ENCODE measurements around the gene TPRX1. TPM values are rescaled to one million over a fixed set of nuclear protein-coding genes. Genes with fewer than 3 reads are reported as not detected.
A peak's percentile ranks its signal among the peaks of the same experiment; 100 is the strongest.
"Not testable (repeated sequence)": the region's sequence is repeated elsewhere in the genome, so short reads cannot be mapped to it uniquely, and the experiment has no call there.

The TPRX1 gene, protein sequence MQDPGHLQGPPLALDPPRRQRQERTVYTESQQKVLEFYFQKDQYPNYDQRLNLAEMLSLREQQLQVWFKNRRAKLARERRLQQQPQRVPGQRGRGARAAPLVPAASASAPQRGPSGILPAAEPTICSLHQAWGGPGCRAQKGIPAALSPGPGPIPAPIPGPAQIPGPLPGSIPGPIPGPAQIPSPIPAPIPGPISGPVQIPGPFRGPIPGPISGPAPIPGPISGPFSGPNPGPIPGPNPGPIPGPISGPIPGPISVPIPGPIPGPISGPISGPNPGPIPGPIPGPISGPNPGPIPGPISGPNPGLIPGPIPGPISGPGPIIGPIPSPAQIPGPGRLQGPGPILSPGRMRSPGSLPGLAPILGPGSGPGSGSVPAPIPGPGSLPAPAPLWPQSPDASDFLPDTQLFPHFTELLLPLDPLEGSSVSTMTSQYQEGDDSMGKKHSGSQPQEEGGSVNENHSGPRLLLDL
- not detected in 2 replicates for total RNA-seq (2014; rRNA removed; shearing (Covaris generic))

DNA sequence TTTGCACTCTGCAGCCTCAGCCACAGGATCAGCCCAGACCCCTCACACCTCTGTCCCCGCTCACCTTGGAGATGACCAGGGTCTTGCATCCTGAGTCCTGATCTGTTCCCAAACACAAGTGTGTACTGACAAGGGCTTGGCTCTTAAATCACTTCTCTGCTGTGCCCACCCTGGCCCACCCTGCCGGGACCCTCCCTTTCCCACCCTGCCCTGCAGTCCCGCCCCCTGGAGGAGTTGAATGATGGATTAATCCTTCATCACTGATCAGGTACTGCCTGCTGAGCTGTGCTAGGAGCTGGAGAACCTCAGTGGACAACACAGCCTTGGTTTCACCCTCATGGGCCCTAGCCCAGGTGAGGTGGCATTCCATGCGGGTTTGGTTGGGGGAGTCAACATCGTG lies at the start of gene TPRX1:
TPRX1 (minus strand) TSS at position 101 of the 400 bp plus-strand sequence; CDS start at position 89, 12 bp downstream.
- DNase-seq (ENCODE audit: low read depth) = not testable (repeated sequence)

DNA sequence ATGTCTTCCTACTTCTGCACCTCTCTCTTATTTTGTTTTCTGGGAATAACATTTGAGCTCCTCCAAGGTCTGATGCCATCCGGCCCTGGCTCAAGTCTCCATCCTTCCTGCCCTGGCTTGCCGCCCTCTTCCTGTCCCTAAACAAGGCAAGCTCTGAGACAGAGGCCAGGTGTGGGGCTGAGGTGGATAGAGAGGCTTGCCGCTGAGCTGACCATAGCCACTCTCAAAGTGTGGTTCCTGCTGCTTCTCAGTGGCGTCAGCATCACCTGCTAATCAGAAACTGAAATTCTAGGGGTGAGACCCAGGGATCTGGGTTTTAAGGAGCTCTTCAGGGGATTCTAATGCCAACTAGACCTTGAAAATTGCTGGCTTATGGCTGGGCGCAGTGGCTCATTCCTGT lies 48.7 kb upstream of the TPRX1 start:
- DNase-seq (ENCODE audit: low read depth) = no peak

DNA sequence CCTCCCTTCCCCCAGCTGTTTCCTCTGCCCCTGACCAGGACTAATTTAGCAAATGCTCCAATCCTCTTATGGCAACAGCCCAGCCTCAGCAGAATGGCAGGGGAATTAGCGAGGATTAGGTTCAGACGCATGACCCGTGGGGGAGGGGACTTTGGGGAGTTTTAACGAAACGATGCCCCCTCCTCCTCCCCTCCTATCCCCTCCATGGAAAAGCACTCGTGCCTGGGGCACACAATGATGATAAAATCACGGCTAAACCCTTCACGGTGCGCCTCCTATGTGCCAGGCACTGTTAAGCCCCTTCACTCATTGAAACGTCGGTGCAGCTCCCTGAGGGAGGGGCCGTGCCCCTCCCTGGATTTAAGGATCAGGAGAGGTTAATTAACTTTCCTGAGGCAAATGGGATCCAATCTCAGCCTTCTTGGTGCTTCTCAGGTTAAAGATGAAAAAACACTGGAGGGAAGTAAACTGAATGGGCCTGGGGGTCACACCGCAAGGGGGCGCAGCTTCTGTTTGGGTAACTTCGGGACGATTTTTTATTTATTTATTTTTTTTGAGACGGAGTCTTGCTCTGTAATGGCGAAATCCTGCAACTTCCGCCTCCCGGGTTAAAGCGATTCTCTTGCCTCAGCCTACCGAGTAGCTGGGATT lies 44.6 kb upstream of the TPRX1 start:
- peak; percentile 25 for DNase-seq (ENCODE audit: low read depth)

DNA sequence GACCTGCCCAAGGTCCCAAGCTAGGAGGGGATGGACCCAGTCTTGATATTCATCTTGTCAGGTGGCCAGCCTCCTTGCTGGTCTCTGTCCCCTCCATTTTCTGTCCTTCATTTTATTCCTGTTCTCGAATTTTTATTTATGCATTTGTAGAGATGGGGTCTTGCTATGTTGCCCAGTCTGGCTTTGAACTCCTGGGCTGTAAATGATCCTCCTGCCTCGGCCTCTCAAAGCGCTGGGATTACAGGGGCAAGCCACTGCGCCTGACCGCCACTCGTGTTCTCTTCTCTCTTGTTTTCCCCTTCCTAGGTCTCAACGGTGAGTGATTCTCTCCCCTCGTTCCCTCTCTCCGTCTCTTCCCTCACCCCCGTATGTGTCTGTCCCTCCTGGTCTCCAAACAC lies 44.1 kb upstream of the TPRX1 start:
- no peak for DNase-seq (ENCODE audit: low read depth)

DNA sequence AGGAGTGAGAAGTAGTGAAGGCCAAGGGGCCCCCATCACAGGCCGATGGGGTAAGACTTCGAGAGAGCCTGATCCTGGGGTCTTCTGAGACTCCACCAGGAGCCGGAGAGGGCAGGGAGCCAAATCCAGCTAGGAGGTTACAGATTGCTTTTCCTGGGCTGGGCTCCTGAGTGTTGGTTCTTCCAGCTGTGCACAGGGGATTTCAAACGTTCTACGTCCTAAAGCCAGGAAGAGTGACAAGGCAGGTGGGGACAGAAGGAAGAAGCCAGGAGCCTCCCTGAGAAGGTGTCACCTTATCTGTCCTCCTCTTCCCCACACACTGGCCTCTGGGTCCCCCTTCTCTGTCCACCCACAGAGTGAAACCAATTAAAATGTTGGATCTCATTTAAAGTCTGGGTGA lies 38.6 kb upstream of the TPRX1 start:
- no peak for DNase-seq (ENCODE audit: low read depth)

DNA sequence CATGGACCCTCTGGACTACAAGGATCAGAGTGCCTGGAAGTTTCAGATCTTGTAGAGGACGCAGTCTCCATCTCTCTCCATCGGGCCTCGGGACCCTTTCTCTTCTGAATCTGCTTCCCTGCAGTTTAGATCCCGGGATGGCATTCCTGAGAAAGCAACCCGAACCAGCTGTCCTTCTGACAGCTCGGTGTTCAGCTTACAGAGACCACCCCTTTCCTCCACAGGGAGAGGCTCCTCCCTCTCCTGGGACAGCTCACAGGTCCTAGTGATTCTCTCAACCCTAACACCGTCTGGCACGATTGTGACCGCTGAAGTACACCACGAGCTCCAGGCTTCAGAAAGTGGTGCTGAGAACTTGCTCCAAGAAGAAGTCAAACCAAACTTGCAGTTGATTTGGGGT lies 35.6 kb upstream of the TPRX1 start:
- no peak for DNase-seq (ENCODE audit: low read depth)

DNA sequence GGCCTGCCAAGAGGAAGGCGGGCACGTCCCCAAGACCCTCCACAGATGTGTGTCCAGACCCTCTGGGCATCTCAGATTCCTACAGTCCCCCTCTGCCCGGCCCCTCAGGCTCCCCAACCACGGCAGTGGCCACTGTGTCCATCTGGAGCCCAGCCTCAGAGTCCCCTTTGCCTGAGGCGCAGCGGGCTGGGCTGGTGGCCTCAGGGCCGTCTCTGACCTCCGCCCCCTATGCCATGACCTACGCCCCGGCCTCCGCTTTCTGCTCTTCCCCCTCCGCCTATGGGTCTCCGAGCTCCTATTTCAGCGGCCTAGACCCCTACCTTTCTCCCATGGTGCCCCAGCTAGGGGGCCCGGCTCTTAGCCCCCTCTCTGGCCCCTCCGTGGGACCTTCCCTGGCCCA lies 35.1 kb upstream of the TPRX1 start:
- DNase-seq (ENCODE audit: low read depth) = no peak

DNA sequence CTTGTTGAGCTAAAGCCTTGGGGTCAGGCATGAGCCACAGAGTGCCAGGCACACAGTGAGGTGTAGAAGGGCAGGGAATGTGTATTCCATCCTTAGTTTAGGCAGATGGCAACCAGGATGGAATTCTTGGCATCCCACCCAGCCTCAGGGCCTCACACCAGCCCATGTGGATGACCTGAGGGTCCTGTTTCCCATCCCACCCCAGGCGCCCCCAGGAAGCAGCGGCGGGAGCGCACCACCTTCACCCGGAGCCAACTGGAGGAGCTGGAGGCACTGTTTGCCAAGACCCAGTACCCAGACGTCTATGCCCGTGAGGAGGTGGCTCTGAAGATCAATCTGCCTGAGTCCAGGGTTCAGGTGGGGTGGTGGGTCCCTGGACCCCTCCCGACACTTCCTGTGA lies 31.7 kb upstream of the TPRX1 start:
- no peak for DNase-seq (ENCODE audit: low read depth)

DNA sequence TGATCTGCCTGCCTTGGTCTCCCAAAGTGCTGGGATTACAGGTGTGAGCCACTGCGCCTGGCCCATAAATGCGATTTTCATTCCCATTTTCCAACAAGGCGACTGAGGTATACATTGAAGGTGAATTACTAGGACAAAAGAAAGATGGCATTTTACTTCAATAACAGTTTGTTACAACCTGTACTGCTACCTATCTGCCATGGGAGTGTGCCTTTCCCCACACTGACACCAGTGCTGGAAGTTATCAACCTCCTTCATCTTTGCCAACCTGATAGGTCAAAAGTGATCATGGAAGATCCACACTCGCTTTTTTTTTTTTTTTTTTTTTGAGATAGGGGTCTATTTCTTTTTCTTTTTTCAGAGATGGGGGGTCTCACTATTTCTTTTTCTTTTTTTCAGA lies 28.4 kb upstream of the TPRX1 start:
- DNase-seq (ENCODE audit: low read depth) = no peak

DNA sequence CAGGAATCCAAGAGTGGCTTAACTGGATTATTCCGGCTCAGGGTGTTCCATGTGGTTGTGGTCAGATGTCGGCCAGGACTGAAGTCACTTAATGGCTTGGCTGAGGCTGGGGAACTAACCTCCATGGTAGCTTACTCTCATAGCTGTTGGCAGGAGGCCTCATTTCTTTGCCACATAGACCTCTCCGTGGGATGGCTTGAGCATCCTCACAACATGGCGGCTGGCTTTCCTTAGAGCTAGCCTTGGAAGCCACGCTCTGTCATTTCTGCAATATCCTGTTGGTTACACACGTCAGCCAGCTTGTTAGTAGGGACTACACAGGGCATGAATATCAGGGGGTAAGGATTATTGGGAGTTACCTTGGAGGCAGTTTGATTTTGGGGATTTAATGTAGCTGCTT lies 22.4 kb upstream of the TPRX1 start:
- DNase-seq (ENCODE audit: low read depth) = peak; percentile 9

DNA sequence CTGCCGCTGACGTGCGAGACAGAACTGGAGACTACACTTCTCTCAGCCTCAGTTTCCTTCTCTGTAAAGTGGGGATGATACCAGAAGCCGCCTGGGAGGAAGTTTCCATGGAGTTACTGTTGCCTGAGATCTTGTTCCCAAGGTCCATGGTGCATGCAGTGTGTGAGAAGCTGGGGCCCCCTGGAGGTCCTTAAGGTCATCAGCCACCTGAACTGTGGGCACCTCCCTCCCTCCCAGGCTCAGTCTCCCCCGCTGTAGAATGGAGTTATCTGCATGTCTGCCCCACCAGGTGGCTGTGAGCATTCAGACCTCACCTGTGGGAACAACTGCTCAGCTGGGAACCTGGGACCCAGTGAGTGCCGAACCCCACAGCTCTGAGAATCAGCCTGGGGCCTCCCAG lies 20.0 kb upstream of the TPRX1 start:
- no peak for DNase-seq (ENCODE audit: low read depth)

DNA sequence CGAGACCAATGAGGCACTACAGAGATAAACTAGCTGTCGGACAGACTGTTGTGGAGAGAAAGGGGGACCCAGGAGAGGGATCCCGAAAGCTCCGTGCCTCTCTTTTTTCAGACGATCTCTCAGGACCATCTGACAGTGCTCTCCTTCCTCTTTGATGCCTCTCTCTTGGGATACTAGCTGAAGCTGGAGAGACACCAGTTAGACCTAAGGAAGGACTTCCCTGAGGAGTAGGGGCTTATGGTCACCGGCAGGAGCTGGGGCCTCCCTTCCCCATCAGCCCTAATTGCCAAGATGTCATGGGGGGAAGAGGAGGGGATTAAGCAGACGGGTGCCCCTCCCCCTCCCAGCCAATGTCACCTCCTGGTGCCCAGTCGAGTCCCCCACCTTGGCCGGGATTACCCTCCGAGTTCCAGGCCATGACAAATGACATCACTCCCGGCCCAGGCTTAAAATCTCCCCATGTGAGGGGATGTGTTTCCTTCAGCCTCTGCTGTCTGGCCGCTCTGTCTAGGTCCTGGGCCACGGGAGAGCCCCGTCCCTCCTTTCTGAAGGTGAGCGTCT lies 17.2 kb upstream of the TPRX1 start, which contains the start of gene CRX:
CRX (plus strand) TSS at position 478 of the 561 bp plus-strand sequence. CDS start 12,507 bp downstream, outside the sequence.
- no peak for DNase-seq (ENCODE audit: low read depth)

DNA sequence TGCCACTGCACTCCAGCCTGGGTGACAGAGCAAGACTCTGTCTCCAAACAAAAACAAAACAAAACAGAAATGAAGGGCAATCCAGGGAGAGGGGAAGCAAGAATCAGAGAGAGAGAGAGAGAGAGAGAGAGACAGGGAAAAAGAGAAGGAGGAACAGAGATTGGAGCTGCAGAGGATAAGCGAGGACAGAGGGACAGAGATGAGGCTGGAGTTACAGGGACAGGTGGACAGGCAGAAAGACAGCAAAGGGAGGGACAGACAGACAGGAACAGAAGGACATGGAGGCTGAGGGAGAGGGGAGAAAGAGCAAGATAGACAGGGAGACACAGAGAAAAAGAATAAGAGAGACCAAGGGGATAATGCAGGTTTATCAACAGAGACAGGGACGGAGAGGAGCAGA lies 16.1 kb upstream of the TPRX1 start:
- DNase-seq (ENCODE audit: low read depth) = no peak

DNA sequence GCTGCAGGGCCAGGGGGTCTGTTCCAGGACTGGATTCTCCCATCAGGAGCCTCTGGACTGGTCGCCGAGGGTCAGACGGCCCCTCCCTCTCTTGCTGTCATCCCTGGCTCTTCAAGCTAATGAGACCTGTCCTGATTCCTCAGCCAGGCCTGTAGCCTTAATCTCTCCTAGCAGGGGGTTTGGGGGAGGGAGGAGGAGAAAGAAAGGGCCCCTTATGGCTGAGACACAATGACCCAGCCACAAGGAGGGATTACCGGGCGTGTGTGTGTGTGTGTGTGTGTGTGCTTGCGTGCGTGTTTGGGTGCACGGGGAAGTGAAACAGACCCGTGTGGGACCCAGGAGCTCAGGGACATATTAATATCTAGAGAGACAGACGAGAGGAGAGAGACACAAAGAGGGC lies 15.5 kb upstream of the TPRX1 start:
- DNase-seq (ENCODE audit: low read depth) = no peak

DNA sequence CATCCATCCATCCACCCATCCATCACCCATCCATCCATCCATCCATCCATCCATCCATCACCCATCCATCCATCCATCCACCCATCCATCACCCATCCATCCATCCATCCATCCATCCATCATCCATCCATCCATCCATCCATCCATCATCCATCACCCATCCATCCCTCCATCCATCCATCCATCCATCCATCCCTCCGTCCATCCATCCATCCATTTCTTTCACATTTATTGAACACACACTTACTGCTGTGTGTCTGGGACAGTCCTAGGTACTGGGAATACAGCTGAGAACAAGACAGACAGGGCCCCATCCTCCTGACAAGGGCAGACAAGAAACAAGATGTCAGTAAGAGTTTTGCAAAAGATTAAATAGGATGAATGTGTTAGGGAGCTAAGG lies 13.9 kb upstream of the TPRX1 start:
- DNase-seq (ENCODE audit: low read depth) = not testable (repeated sequence)

DNA sequence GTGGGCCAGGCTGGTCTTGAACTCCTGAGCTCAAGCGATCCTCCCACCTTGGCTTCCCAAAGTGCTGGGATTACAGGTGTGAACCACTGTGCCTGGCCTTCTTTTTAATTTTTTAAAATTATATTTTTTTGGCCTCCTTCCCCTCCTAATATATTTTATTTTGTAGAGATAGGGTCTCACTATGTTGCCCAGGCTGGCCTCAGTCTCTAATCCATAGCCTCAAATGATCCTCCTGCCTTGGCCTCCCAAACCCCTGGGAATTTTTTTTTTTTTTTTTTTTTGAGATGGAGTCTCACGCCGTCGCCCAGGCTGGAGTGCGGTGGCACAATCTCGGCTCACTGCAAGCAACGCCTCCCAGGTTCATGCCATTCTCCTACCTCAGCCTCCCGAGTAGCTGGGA lies 11.9 kb upstream of the TPRX1 start:
- not testable (repeated sequence) for DNase-seq (ENCODE audit: low read depth)

DNA sequence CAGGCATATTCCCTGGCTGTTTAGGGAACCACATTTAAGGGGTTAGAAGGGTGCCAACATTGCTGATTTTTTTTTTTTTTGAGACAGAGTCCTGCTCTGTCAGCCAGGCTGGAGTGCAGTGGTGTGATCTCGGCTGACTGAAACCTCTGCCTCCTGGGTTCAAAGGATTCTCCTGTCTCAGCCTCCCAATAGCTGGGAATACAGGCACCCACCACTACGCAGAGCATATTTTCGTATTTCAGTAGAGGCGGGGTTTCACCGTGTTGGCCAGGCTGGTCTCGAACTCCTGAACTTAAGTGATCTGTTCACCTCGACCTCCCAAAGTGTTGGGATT lies 9.6 kb upstream of the TPRX1 start:
- no peak for DNase-seq (ENCODE audit: low read depth)

DNA sequence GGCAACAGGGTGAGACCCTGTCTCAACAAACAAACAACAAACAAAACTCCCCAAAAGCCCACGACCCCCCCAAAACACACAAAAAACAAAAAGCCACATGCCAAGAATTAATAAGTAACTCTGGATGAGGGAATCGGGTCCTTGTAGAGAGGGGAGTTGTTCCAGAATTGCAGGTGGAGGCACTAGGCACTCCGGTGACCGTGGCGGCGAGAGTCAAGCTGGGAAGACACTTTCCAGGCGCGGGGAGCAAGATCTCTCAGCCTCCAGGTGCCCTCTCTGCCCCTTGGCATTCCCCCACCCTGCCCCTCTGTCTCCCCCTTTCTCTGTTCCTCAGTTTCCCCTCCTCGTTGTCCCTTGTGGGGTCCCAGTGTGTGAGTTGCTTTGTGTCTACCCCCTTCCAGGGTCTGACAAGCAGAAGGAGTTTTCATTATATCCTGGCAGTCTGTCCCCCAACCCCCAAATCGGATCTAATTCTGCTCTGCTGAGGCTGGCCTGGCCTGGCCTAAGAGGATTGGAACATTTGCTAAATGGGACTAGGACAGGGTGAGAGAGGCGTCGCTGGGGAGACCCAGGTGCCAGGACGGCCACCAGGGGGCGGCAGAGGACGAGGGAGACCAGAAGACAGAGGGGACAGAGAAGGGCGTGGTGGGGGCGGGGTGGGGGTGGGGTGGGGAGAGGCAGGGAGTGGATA lies 9.1 kb upstream of the TPRX1 start:
- peak; percentile 65 for DNase-seq (ENCODE audit: low read depth)

DNA sequence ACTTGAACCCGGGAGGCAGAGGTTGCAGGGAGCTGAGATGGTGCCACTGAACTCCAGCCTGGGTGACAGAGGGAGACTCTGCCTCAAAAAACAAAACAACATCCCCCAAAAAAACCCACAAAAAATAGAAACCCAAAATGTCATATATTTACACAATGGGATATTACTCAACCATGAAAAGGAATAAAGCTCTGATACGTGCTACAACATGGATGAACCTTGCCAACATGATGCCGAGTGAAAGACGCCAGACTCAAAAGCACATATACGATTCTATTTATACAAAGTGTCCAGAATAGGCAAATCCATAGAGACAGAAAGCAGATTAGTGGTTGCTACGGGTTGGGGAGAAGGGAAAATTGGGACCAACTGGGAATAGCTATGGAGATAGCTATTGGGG lies 2.1 kb upstream of the TPRX1 start:
- DNase-seq (ENCODE audit: low read depth) = no peak

DNA sequence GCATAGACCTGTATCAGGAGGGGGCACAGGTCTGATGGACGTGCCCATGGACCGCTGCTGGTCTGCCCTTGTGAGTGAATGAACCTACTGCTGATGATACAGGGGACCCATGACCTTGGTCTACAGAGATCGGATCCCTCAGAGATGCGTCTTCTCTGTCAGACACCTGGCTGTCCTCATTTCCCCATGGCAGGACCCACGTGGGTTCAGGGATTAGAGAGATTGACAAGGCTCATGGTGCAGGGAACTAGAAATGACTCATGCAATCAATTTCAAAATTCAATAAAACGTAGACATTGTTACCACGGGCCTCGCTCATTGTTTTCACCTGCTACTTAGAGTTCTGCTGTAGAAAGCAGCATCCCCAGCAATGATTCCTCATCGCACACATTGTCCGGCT lies 962 bp upstream of the TPRX1 start:
- DNase-seq (ENCODE audit: low read depth) = no peak

DNA sequence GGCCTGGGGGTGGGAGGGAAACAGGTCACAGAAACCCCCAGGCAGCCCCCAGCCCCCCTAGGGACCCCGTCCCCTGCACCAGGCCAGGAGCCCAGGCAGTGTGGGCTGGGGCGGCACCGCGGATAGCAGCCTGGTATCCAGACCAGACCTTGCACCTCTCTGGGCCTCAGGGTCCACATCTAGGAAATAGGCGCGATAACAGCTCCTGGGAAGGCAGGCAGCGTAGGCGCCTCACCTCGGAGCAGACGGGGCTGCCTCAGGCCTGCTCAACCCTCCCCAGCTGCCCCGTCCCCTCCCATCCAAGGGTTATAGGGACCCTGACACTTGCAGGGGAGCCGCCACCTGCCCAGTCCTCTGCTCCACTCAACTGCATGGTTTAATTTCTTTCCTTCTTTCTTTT lies 680 bp downstream of the TPRX1 start:
- DNase-seq (ENCODE audit: low read depth) = not testable (repeated sequence)

DNA sequence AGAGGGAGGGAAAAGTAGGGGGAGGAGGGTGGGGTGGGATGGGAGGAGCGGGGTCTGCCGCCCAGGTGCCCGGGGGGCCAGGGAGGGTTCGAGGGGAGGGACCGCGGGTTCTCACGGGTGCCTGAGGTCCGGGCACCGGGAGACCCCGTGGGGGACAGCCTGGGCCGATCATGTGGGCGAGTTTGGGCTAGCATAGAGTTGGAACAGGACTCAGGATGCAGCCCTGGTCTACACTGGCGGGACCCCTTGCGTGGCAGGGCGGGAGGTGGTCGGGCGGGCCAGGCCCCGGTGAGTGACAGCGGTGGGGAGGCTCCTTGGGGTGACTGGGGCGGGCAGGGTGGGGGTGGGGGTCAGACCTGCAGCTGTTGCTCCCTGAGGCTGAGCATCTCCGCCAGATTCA lies 1.2 kb downstream of the TPRX1 start:
- DNase-seq (ENCODE audit: low read depth) = not testable (repeated sequence)
